Hematopoietic multipotent progenitor cell treated with erythropoietin and hydrocortisone succinate and interleukin-3 and kit ligand, for 8 days (in vitro differentiated cells): ENCODE data around the gene CDH20.

Experiments
- DNase-seq: peaks from one replicate; pipeline ENCODE4 v3.0.0-alpha.2; 2015

The CDH20 gene

GRCh38 chr18:61581578-61582201 is 248.5 kb downstream of the CDH20 start:
- DNase-seq: peak; percentile 40

GRCh38 chr18:61582202-61582710 is 249.0 kb downstream of the CDH20 start:
- no peak for DNase-seq

- DNase-seq: no peak
These were observed 250.3 kb downstream of the CDH20 start for GRCh38 chr18:61583548-61583947.

- DNase-seq: no peak
These were observed 254.6 kb downstream of the CDH20 start for GRCh38 chr18:61587865-61588264.

GRCh38 chr18:61589053-61589723 is 256.0 kb downstream of the CDH20 start:
- DNase-seq: no peak

- DNase-seq: no peak
These were observed 256.5 kb downstream of the CDH20 start for GRCh38 chr18:61589724-61590065.

- DNase-seq: no peak
These were observed 258.0 kb downstream of the CDH20 start for GRCh38 chr18:61591253-61591652.

GRCh38 chr18:61595615-61596251 is 262.5 kb downstream of the CDH20 start:
- no peak for DNase-seq

- DNase-seq: no peak
These were observed 263.1 kb downstream of the CDH20 start for GRCh38 chr18:61596296-61596695.

- DNase-seq: no peak
These were observed 264.1 kb downstream of the CDH20 start for GRCh38 chr18:61597316-61597715.

GRCh38 chr18:61600422-61600821 is 267.2 kb downstream of the CDH20 start:
- DNase-seq: no peak

- no peak for DNase-seq
These were observed 269.6 kb downstream of the CDH20 start for GRCh38 chr18:61602836-61603235.
